Endothelial cell of umbilical vein (primary cell): ENCODE results near the gene ACSM5. TPM values are rescaled to one million over a fixed set of nuclear protein-coding genes. Genes with fewer than 3 reads are reported as not detected.
"Not testable (repeated sequence)": the region's sequence is repeated elsewhere in the genome, so short reads cannot be mapped to it uniquely, and the experiment has no call there.

ENCODE experiments used
- BruUV-seq: library from RNA; stranded (reverse); fragments of 400-500 nt; replicated peaks from 2 replicates; lab custom pipeline; 2021; lab: Mats Ljungman, UMichigan
- CTCF ChIA-PET: fragments of 300-600, 350-600 bp; sonication (Branson Sonifier 250); formaldehyde crosslinking; loops from one replicate; lab custom pipeline; 2021; ENCODE audit warnings: antibody characterized with exemption, inconsistent platforms; lab: Charles Lee
- POLR2A ChIA-PET: fragments of 300-600, 350-600 bp; sonication (Branson Sonifier 250); formaldehyde crosslinking; loops from one replicate; lab custom pipeline; 2021; ENCODE audit warnings: antibody characterized with exemption, inconsistent platforms; lab: Charles Lee
- DNase-seq: peaks from one replicate; pipeline ENCODE4 v3.0.0-alpha.2; 2011; ENCODE audit warnings: low read depth, low spot score
- FAIRE-seq: peaks from 2 replicates; lab custom pipeline; 2011; peaks lifted over from hg19 to GRCh38; lab: Jason Lieb, UNC
- H2AFZ ChIP-seq: 2 replicates; pipeline ENCODE4 v1.6.0; 2012; ENCODE audit warnings: low read depth, low read length, control low read depth, inconsistent platforms
- H3K27ac ChIP-seq: 2 replicates; pipeline ENCODE4 v1.5.1; 2011; ENCODE audit warnings: low read depth, mild to moderate bottlenecking, control low read depth, low read length, moderate library complexity; ENCODE audit not compliant: insufficient read depth
- H3K27me3 ChIP-seq, 2 experiments: 2 replicates each; pipeline versions ENCODE4 v1.6.0 to v1.6.1; 2011; ENCODE audit warnings: low read length in 2 of 2, mixed read lengths in 1 of 2; ENCODE audit not compliant: control insufficient read depth in 2 of 2, insufficient read depth in 2 of 2
- H3K36me3 ChIP-seq, 2 experiments: 2 replicates in 1 of 2; 3 replicates in 1 of 2; pipeline ENCODE4 v1.5.1; 2011; ENCODE audit warnings: low read length in 2 of 2, mild to moderate bottlenecking in 1 of 2, moderate library complexity in 1 of 2; ENCODE audit not compliant: control insufficient read depth in 2 of 2, insufficient read depth in 2 of 2; ENCODE audit errors: extremely low read depth in 1 of 2
- H3K4me1 ChIP-seq: 3 replicates; pipeline ENCODE4 v1.5.1; 2011; ENCODE audit warnings: mild to moderate bottlenecking, low read length; ENCODE audit not compliant: control insufficient read depth, insufficient read depth; ENCODE audit errors: extremely low read depth
- H3K4me2 ChIP-seq: 2 replicates; pipeline ENCODE4 v1.6.1; 2011; ENCODE audit warnings: low read length, control low read depth, mixed read lengths; ENCODE audit not compliant: insufficient read depth
- H3K4me3 ChIP-seq, 3 experiments: fragments of 200-600 bp in 1 of 3; sonication (generic), shearing (Covaris generic) in 1 of 3; replicated peaks in 1 of 3; 2 replicates each; pipeline ENCODE4 v1.5.1; 2011 to 2016; ENCODE audit warnings: control low read depth in 3 of 3, low read length in 3 of 3, mild to moderate bottlenecking in 2 of 3, inconsistent platforms in 1 of 3, low read depth in 1 of 3, moderate library complexity in 1 of 3; ENCODE audit not compliant: insufficient read depth in 1 of 3
- H3K79me2 ChIP-seq: 2 replicates; pipeline ENCODE4 v1.6.0; 2012; ENCODE audit warnings: low read length, inconsistent platforms; ENCODE audit not compliant: control insufficient read depth, insufficient read depth
- H3K9ac ChIP-seq: replicated peaks from 2 replicates; pipeline ENCODE3; 2011; ENCODE audit warnings: low read length, control low read depth; ENCODE audit not compliant: insufficient read depth; ENCODE audit errors: extremely low read depth
- H3K9me1 ChIP-seq: replicated peaks from 3 replicates; pipeline ENCODE4 v1.6.0; 2011; ENCODE audit warnings: mild to moderate bottlenecking, low read length; ENCODE audit not compliant: control insufficient read depth, insufficient read depth; ENCODE audit errors: extremely low read depth
- H3K9me3 ChIP-seq: replicated peaks from 2 replicates; pipeline ENCODE4 v1.5.1; 2012; ENCODE audit warnings: low read length, inconsistent platforms; ENCODE audit not compliant: control insufficient read depth, insufficient read depth
- H4K20me1 ChIP-seq: replicated peaks from 2 replicates; pipeline ENCODE3; 2011; ENCODE audit warnings: mild to moderate bottlenecking, low read length; ENCODE audit not compliant: control insufficient read depth, insufficient read depth; ENCODE audit errors: extremely low read depth
- dilution Hi-C: fragments of 300-500 bp; cut with MboI; formaldehyde crosslinking; loops from one replicate; pipeline ENCODE4 v1.15.0; 2019; ENCODE audit warnings: low sequenced_read_pairs; ENCODE audit not compliant: extremely low pct_ligation_motif_present
- intact Hi-C: fragments of 100-400 bp; cut with micrococcal nuclease; formaldehyde crosslinking; loops from one replicate; pipeline ENCODE4 v1.10.0; 2022
- polyA plus RNA-seq, 4 experiments: library from polyadenylated mRNA; depleted of rRNA in 3 of 4; stranded (reverse) in 3 of 4; unstranded in 1 of 4; fragments of >200 nt; gene quantifications; 2 replicates each; pipeline versions ENCODE4 v1.2.1 to v1.2.3, GENCODE V29; 2011 to 2012; ENCODE audit warnings: missing spikeins in 1 of 4
- total RNA-seq: library from RNA; stranded (reverse); gene quantifications from 2 replicates; pipeline ENCODE4 v1.2.3, GENCODE V29; 2021

The ACSM5 gene
- total and polyA plus RNA-seq, 2 donors (not counting 3 experiments of a cell fraction or from before 2014, with no cell fraction given): 0.06 TPM; not detected in 1

DNA sequence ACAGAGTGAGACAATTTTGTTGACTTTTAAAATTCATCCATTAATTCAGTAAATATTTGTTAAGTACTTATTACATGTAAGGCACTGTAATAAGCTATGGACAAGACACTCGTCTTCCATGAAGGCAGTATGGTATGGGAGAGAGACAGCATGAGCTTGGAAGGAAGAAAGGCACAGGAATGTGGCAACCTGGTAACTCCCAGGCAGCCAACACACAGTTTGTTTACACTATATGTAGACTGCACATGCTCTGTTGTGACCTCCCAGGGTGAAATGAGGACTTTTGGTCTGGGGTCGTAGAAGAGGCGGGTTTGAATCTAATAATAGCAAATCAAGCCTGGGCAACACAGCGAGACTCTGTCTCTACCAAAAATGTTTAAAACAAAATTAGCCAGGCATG is 51.0 kb downstream of the ACSM5 start:
- H3K4me3 ChIP-seq, H4K20me1 ChIP-seq, intact Hi-C loops, DNase-seq, H3K4me1 ChIP-seq, BruUV-seq, H3K4me2 ChIP-seq, H2AFZ ChIP-seq, H3K36me3 ChIP-seq, POLR2A ChIA-PET, CTCF ChIA-PET, H3K27ac ChIP-seq, H3K9me1 ChIP-seq, dilution Hi-C loops, H3K79me2 ChIP-seq, FAIRE-seq, H3K9me3 ChIP-seq, H3K9ac ChIP-seq, H3K27me3 ChIP-seq: not testable (repeated sequence)

DNA sequence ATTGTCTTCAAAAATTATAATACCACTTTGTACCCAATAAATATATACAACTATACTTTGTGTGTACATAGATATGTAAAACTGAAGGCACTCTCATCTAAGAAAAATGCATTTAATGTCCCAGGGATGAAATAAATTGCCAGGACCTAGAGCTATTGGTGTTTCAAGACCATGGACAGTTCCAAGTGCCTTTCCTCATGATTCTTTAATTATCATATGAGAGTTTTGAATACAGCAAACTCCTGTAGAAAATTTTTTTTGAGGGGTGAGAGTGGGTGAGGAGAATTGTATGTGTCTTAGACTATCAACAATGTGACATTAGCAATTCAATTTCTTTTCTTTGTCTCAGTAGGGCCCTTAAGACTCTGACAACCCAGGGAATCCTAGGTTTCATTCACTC is 59.6 kb downstream of the ACSM5 start:
- H4K20me1 ChIP-seq, BruUV-seq, H3K27ac ChIP-seq, H3K79me2 ChIP-seq, H3K9me3 ChIP-seq, H3K4me3 ChIP-seq, H3K4me1 ChIP-seq, H2AFZ ChIP-seq, H3K36me3 ChIP-seq, POLR2A ChIA-PET, H3K9ac ChIP-seq, H3K9me1 ChIP-seq, H3K27me3 ChIP-seq, DNase-seq, dilution Hi-C loops, CTCF ChIA-PET, intact Hi-C loops, H3K4me2 ChIP-seq: not testable (repeated sequence)
- peak; percentile 40 for FAIRE-seq

DNA sequence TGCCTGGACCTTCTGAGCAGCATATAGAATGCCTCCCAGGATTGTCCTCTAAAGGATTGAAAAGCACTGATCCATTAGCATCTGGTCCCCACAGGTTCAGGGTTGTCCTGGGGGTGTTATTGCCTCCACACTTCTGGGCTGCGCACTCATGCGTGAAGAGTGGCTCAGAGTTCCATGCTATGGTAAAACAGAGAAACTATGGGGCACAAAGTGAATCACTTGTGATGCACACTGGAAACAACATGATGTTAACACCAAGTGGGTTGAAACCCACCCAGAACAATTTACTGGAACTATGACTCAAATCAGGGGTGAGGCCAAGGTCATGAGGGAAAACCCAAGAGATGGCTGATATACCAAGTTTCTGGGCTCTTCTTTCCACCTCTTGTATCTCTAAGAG is 60.6 kb downstream of the ACSM5 start:
- H2AFZ ChIP-seq, FAIRE-seq, dilution Hi-C loops, POLR2A ChIA-PET, H3K27me3 ChIP-seq, H3K9ac ChIP-seq, H3K9me1 ChIP-seq, H3K36me3 ChIP-seq, H3K4me1 ChIP-seq, DNase-seq, CTCF ChIA-PET, H3K79me2 ChIP-seq, H3K27ac ChIP-seq, H3K9me3 ChIP-seq, H3K4me3 ChIP-seq, H3K4me2 ChIP-seq, BruUV-seq, H4K20me1 ChIP-seq: not testable (repeated sequence)
- intact Hi-C loops: loop anchor here (10.0 kb wide), 1 partner anchor 75 kb away; no protein-coding TSS in a partner anchor

DNA sequence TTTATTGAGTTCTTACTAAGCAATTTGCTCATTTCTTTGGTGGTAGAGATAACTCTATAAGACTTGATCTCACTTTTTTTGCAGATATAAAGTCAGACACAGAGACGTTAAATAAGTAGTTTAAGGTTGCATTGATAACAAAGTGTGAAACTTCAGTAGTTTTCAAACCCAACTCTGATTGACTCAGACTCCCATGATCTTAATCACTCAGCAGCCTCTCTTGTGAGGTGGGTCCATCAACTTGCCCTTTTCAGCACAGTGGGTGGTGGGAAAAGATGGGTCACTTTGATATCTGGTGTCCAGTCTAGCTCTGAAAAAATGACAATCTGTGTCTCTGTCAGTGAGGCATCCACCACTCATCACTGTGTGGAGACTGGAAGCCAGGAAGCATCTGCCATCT is 61.4 kb downstream of the ACSM5 start:
- dilution Hi-C loops, CTCF ChIA-PET, POLR2A ChIA-PET: not testable (repeated sequence)

More for the DNA sequence above, 61.4 kb downstream of the ACSM5 start:
- not testable (repeated sequence) for H3K36me3 ChIP-seq, H3K4me1 ChIP-seq, H3K9ac ChIP-seq, BruUV-seq, H3K27ac ChIP-seq, H3K4me3 ChIP-seq, H3K9me1 ChIP-seq, H2AFZ ChIP-seq, H3K9me3 ChIP-seq, H4K20me1 ChIP-seq, H3K4me2 ChIP-seq, H3K79me2 ChIP-seq, DNase-seq, H3K27me3 ChIP-seq, FAIRE-seq
- intact Hi-C loops: loop anchor here (10.0 kb wide), 1 partner anchor 74 kb away; no protein-coding TSS in a partner anchor
